HepG2 (cell line): ENCODE results near the gene CIITA. TPM values are rescaled to one million over a fixed set of nuclear protein-coding genes. Genes with fewer than 3 reads are reported as not detected.
"Not testable (repeated sequence)": the region's sequence is repeated elsewhere in the genome, so short reads cannot be mapped to it uniquely, and the experiment has no call there.

ENCODE experiments used
- ATAC-seq: fragments of 200-7000 bp; cut with Tn5 transposase; 3 replicates; pipeline ENCODE4 v1.9.1; 2020; ENCODE audit warnings: mild to moderate bottlenecking, moderate library complexity
- BruUV-seq: library from RNA; stranded (reverse); fragments of 400-500 nt; replicated peaks from 2 replicates; lab custom pipeline; 2021; lab: Mats Ljungman, UMichigan
- CTCF ChIA-PET: fragments of 300-600 bp; formaldehyde crosslinking; extraction: SDS; loops from one replicate; lab custom pipeline; 2021; ENCODE audit warnings: low total read pairs, inconsistent platforms, low intra/inter-chr PET ratio; lab: Yijun Ruan, JAX
- POLR2A ChIA-PET: fragments of 350-600 bp; sonication (Branson Sonifier 250); formaldehyde crosslinking; loops from one replicate; lab custom pipeline; 2020; ENCODE audit warnings: antibody characterized with exemption, inconsistent platforms; lab: Yijun Ruan, JAX
- DNase-seq: peaks from one replicate; pipeline ENCODE4 v3.0.0-alpha.2; 2015; ENCODE audit warnings: low spot score
- FAIRE-seq: peaks from 3 replicates; lab custom pipeline; 2011; peaks lifted over from hg19 to GRCh38; lab: Jason Lieb, UNC
- H2AFZ ChIP-seq: one replicate; pipeline ENCODE4 v1.6.1; 2011; ENCODE audit warnings: low read length, inconsistent platforms
- H3K27ac ChIP-seq: fragments of 300-600 bp; 3 replicates; pipeline ENCODE4 v1.8.0; 2011; ENCODE audit warnings: mixed run types, mild to moderate bottlenecking, mixed read lengths, low read length, inconsistent platforms; ENCODE audit not compliant: insufficient read depth; ENCODE audit errors: extremely low read length
- H3K27me3 ChIP-seq, 2 experiments: fragments of 200-600 bp in 1 of 2; 2 replicates in 1 of 2; 3 replicates in 1 of 2; pipeline versions ENCODE4 v1.6.0 to v1.8.0; 2011; ENCODE audit warnings: low read length in 2 of 2, mild to moderate bottlenecking in 2 of 2, moderate library complexity in 2 of 2, inconsistent platforms in 1 of 2; ENCODE audit not compliant: insufficient read depth in 2 of 2, control insufficient read depth in 1 of 2
- H3K36me3 ChIP-seq, 2 experiments: fragments of 200-600 bp in 1 of 2; replicated peaks in 1 of 2; 2 replicates in 1 of 2; 3 replicates in 1 of 2; pipeline versions ENCODE4 v1.5.1 to v1.8.0; 2011; ENCODE audit warnings: low read length in 2 of 2, inconsistent platforms in 1 of 2; ENCODE audit not compliant: insufficient read depth in 2 of 2, control insufficient read depth in 1 of 2
- H3K4me1 ChIP-seq: 2 replicates; pipeline ENCODE4 v1.5.1; 2012; ENCODE audit warnings: low read length, inconsistent platforms; ENCODE audit not compliant: insufficient read depth
- H3K4me2 ChIP-seq: 2 replicates; pipeline ENCODE4 v1.6.0; 2011; ENCODE audit warnings: low read depth, low read length, inconsistent platforms
- H3K4me3 ChIP-seq, 3 experiments: fragments of 200-600 bp in 1 of 3; sonication (generic), shearing (Covaris generic) in 1 of 3; replicated peaks in 1 of 3; 2 replicates each; pipeline ENCODE4 v1.5.1; 2011 to 2016; ENCODE audit warnings: low read length in 3 of 3, inconsistent platforms in 2 of 3, low read depth in 2 of 3, mild to moderate bottlenecking in 2 of 3, control low read depth in 1 of 3, mixed read lengths in 1 of 3; ENCODE audit not compliant: insufficient read depth in 1 of 3
- H3K79me2 ChIP-seq: one replicate; pipeline ENCODE4 v1.6.1; 2011; ENCODE audit warnings: low read length, inconsistent platforms; ENCODE audit not compliant: insufficient read depth
- H3K9ac ChIP-seq: 2 replicates; pipeline ENCODE4 v1.6.0; 2011; ENCODE audit warnings: mild to moderate bottlenecking, low read depth, low read length, inconsistent platforms; ENCODE audit not compliant: insufficient read depth
- H3K9me3 ChIP-seq: 2 replicates; pipeline ENCODE4 v1.5.1; 2012; ENCODE audit warnings: mild to moderate bottlenecking, low read length
- H4K20me1 ChIP-seq: 2 replicates; pipeline ENCODE4 v1.6.0; 2011; ENCODE audit warnings: inconsistent platforms, mild to moderate bottlenecking, low read length, moderate library complexity; ENCODE audit not compliant: insufficient read depth
- MTF2 ChIP-seq: sonication (generic); formaldehyde crosslinking; IDR thresholded peaks from 2 replicates; pipeline ENCODE4 v1.5.0; 2020; ENCODE audit warnings: missing genetic modification reagents, borderline replicate concordance
- PAXIP1 ChIP-seq: sonication (generic); formaldehyde crosslinking; conservative IDR thresholded peaks from 2 replicates; pipeline ENCODE4 v1.4.0; 2020; ENCODE audit warnings: mild to moderate bottlenecking, missing genetic modification reagents, moderate library complexity
- SAFB2 ChIP-seq: sonication (generic); formaldehyde crosslinking; IDR thresholded peaks from 2 replicates; pipeline ENCODE4 v1.5.1; 2020; ENCODE audit warnings: missing genetic modification reagents, low read depth, mild to moderate bottlenecking, borderline replicate concordance
- SMARCE1 ChIP-seq: fragments of 450-650 bp; IDR thresholded peaks from 2 replicates; pipeline ENCODE4 v1.6.1; 2017; ENCODE audit warnings: borderline replicate concordance
- ZNF264 ChIP-seq: sonication (generic); formaldehyde crosslinking; IDR thresholded peaks from 2 replicates; pipeline ENCODE4 v1.4.0; 2020; ENCODE audit warnings: missing genetic modification reagents
- ZNF513 ChIP-seq: sonication (generic); formaldehyde crosslinking; conservative IDR thresholded peaks from 2 replicates; pipeline ENCODE4 v1.5.0; 2020; ENCODE audit warnings: missing genetic modification reagents
- ZXDC ChIP-seq: sonication (generic); formaldehyde crosslinking; IDR thresholded peaks from 2 replicates; pipeline ENCODE4 v1.5.0; 2020; ENCODE audit warnings: mild to moderate bottlenecking, missing genetic modification reagents
- WGBS: methylation state at CpG from one replicate; pipeline ENCODE4 v1.1.6; 2017; ENCODE audit warnings: low lambda C conversion rate; 5-methylcytosine and 5-hydroxymethylcytosine counted together
- in situ Hi-C: cut with HindIII; loops from 2 replicates; pipeline ENCODE4 v1.10.0; 2017; ENCODE audit warnings: low pct_unique_long_range_greater_than_20kb; ENCODE audit not compliant: extremely low pct_ligation_motif_present
- intact Hi-C: fragments of 100-400 bp; cut with micrococcal nuclease; formaldehyde crosslinking; loops from one replicate; pipeline ENCODE4 v1.10.0; 2022; ENCODE audit not compliant: unreplicated experiment
- polyA plus RNA-seq, 8 experiments: library from polyadenylated mRNA; depleted of rRNA in 3 of 8; stranded (reverse) in 7 of 8; unstranded in 1 of 8; fragments of >200 nt; fragmentation: Illumina TruSeq in 4 of 8; extraction: Trizol in 4 of 8; gene quantifications; 2 replicates each; pipeline versions ENCODE4 v1.2.1 to v1.2.3, GENCODE V29; 2011 to 2016; ENCODE audit warnings: low read depth in 4 of 8, missing spikeins in 1 of 8, mixed read lengths in 1 of 8; ENCODE audit not compliant: insufficient read depth in 1 of 8
- total RNA-seq, 5 experiments: library from RNA; depleted of rRNA; stranded (reverse); fragments of >200 nt; fragmentation: Illumina TruSeq; extraction: Trizol; gene quantifications; 2 replicates each; pipeline ENCODE4 v1.2.3, GENCODE V29; 2016; ENCODE audit warnings: low read depth in 1 of 5

The CIITA gene
- total and polyA plus RNA-seq, 2 of the 13 experiments (the other 11 are each of a cell fraction or from before 2014, with no cell fraction given): 0.08 to 0.09 TPM

- TF ChIP-seq PAXIP1 (CRISPR knock-in tag) (no peak), SMARCE1 (no peak), ZNF513 (no peak), SAFB2 (CRISPR knock-in tag) (no peak), ZXDC (CRISPR knock-in tag) (no peak), MTF2 (CRISPR knock-in tag) (no peak), ZNF264 (CRISPR knock-in tag) (no peak)
Observed at GRCh38 chr16:10828851-10829366, 48.1 kb upstream of the CIITA start (continued).

- H3K4me2 ChIP-seq, FAIRE-seq, H3K36me3 ChIP-seq, H3K9ac ChIP-seq, in situ Hi-C loops, H2AFZ ChIP-seq, POLR2A ChIA-PET, ATAC-seq, H3K4me1 ChIP-seq, H3K9me3 ChIP-seq, intact Hi-C loops, BruUV-seq, H4K20me1 ChIP-seq, CTCF ChIA-PET, H3K79me2 ChIP-seq, H3K27ac ChIP-seq, H3K4me3 ChIP-seq, DNase-seq: not testable (repeated sequence)
- peaks cover 3 to 16% of the 10 kb centered on the region in 2 experiments; a peak in 4 of 5 replicates for H3K27me3 ChIP-seq
- 50% methylated on average over 18 of the region's 18 CpGs for WGBS
Observed at GRCh38 chr16:10829390-10830098, 47.5 kb upstream of the CIITA start.
